Pons (tissue), 1 donor: ENCODE data around the gene HNRNPA3.
"Not testable (repeated sequence)": the region's sequence is repeated elsewhere in the genome, so short reads cannot be mapped to it uniquely, and the experiment has no call there.

Source experiments
- DNase-seq: peaks from one replicate; pipeline ENCODE4 v3.0.0-alpha.2; 2016; ENCODE audit warnings: low spot score

HNRNPA3 gene

GRCh38 chr2:177212106-177212890 lies at the start of gene HNRNPA3:
Gene HNRNPA3, plus strand, starts transcription at chr2:177212794. Its CDS starts 6 bp downstream, at chr2:177212800.
- DNase-seq, result peak; percentile 99

GRCh38 chr2:177164131-177164530 lies 48.5 kb upstream of the HNRNPA3 start:
- DNase-seq, result no peak

DNA sequence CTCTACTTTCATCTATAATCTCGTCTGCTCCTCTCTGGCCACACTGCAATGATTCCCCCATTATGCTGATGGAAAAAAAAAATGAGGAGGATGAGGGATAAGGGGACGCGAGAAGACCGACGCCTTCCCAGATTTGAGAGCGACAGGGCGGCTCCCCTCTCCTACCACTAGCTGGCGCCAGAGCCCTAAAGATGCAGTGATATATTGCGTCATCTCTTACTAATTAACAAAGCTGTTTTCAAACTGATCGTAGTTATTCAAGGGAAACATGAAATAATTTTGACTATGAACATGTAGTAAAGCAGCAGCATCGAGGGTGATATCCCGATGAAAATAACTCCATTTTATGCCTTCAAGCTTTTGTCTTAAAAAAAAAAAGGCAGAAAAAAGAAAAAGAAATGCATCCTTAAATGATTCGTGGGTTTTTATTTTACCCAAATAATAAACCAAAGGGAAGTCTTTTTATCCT lies 48.0 kb upstream of the HNRNPA3 start:
- peak; percentile 97 for DNase-seq

- DNase-seq, result peak; percentile 89
Measured at GRCh38 chr2:177165061-177165583, 47.5 kb upstream of the HNRNPA3 start.

GRCh38 chr2:177165721-177166711 lies 46.6 kb upstream of the HNRNPA3 start:
- DNase-seq, result peak; percentile 70

- DNase-seq, result peak; percentile 48
Measured at GRCh38 chr2:177169810-177170514, 42.6 kb upstream of the HNRNPA3 start.

DNA sequence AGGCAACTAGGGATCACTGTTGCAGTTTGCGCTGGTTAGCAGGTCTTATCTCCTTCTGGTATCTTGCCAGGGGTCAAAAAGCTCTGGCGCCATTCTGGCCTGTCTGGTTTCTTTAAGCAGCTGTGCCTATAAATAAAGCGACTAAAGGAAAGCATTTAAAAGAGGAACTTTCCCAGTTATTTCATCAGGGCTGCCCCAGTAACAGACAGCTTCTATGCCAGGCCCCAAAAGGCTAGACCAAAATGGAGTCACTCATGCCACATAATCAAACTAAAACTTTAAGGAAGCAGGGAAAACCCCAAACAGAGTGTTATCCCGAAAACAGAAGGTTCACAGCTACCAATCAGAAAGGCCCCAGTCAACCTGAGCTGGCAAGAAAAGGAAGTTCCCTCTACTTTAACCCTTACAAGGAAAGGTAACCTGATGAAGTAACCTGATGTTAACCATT lies 41.2 kb upstream of the HNRNPA3 start:
- peak; percentile 70 for DNase-seq

DNA sequence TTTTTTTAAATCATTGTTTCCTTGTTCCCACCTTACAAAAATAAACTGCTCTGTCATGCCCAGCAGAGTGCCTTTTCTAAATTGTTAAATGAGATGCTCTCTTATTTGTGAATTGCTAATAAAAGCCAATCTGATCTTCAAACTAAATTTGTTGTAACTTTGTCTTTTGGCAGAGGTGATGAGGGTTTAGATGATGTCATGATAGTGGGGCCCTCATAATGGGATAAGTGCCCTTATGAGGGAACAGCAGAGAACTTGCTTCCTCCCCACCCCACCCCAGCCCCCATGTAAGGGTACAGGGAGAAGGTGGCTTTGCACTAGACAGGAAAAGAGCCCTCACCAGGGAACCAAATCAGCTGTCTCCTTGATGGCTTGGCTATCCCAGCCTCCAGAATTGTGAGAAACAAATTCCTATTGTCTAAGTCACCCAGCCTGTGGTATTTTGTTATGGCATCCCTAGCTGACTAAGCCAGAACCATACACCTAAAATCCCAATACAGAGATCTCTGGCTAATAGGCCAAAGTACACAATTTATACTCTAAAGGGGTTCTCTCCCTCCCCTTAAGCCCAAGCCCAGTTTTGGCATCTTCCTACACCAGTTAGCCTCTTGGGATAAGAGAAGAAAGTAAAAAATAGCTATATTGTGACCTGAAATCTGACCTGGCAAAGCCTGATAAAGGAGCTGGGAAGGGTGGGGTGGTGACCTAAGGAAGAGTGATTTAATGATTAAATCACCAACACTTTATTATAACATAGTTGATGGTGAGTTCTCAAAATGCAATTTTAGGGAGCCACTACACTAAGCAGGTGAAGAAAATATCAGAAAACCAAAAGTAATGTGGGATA lies 40.3 kb upstream of the HNRNPA3 start:
- no peak for DNase-seq

GRCh38 chr2:177174486-177174885 lies 38.1 kb upstream of the HNRNPA3 start:
- peak; percentile 37 for DNase-seq

GRCh38 chr2:177175917-177176668 lies 36.5 kb upstream of the HNRNPA3 start:
- no peak for DNase-seq

- no peak for DNase-seq
Measured at GRCh38 chr2:177178797-177179196, 33.8 kb upstream of the HNRNPA3 start.

DNA sequence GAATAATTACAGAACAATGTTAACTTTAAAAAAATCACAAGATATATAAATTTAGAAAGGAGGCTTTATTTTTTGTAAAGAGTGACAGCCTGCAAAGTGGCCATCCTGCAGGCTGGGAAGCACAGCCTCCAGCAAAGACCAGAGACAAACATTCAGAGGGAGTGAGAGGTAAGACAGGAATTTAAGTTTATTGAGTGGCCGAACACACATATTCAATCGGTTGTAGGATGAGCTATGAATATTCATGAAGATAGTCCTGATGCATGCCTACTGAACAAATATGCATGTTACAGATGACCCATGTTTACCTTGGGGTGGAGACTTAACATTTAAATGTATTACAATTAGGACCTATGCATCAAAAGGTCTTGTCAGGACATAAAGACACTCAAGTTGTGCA lies 33.4 kb upstream of the HNRNPA3 start:
- DNase-seq, result no peak

DNA sequence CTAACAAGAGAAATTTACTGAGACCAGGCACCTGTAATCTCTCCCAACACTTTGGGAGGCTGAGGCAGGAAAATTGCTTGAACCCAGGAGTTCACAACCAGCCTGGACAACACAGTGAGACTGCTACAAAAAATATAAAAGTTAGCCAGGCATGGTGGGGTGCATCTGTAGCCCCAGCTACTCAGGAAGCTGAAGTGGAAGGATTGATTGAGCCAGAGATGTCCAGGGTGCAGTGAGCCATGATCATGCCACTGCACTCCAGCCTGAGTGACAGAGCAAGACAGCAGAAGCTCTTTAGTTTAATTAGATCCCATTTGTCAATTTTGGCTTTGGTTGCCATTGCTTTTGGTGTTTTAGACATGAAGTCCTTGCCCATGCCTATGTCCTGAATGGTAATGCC lies 32.9 kb upstream of the HNRNPA3 start:
- DNase-seq, result not testable (repeated sequence)

GRCh38 chr2:177180269-177181000 lies 32.2 kb upstream of the HNRNPA3 start:
- no peak for DNase-seq

- no peak for DNase-seq
Measured at GRCh38 chr2:177183860-177184259, 28.7 kb upstream of the HNRNPA3 start.

GRCh38 chr2:177184606-177185005 lies 28.0 kb upstream of the HNRNPA3 start:
- DNase-seq, result no peak

DNA sequence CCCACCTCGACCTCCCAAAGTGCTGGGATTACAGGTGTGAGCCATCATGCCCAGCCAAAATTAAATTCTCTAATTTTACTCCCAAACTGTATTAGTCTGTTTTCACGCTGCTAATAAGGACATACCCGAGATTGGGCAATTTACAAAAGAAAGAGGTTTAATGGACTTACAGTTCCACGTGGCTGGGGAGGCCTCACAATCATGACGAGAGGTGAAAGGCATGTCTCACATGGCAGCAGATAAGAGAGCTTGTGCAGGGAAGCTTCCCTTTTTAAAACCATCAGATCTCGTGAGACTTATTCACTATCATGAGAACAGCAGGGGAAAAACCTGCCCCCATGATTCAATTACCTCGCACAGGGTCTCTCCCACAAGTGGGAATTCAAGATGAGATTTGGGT lies 26.6 kb upstream of the HNRNPA3 start:
- not testable (repeated sequence) for DNase-seq

DNA sequence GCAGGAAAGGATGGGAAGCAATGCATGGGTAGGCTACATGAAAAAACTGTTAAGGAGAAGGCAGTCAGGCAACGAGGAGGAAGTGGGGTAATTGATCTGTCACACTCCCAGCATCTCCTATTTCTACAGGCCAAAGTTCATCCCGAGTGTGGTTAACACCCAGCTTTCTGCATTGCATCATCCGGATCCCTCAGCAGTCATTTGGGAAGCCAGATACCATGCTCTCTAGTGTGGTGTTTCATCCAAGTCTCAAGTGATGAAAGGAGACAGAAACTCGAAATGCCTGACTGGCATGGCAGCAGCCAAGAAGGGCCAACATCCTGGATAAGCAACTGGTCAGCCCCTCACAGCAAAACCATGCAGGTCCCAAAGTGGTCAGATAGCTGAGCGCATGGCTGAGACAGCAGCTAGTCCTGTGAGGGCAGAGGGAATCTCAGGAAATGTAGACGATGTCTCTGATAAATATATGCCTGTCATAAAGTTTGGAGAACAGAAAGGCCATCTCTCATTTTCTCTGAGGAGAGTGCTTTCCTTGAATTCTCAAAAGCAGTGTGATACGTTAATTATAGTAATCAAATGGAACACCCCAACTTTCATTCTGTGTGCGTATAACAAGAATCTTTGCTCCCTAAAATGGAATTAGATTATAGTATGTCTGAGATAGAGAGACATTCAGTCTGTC lies 24.8 kb upstream of the HNRNPA3 start:
- no peak for DNase-seq
